HCT116 (cell line): ENCODE measurements around the gene ENPP6. TPM values are rescaled to one million over a fixed set of nuclear protein-coding genes. Genes with fewer than 3 reads are reported as not detected.

Source experiments
- ATAC-seq: fragments of 200-7000 bp; cut with Tn5 transposase; 2 replicates; pipeline ENCODE4 v1.9.1; 2020; ENCODE audit warnings: mild to moderate bottlenecking, moderate library complexity
- BruUV-seq: library from RNA; stranded (reverse); fragments of 400-500 nt; replicated peaks from 2 replicates; lab custom pipeline; 2021; lab: Mats Ljungman, UMichigan
- CTCF ChIA-PET: fragments of 300-600 bp; sonication (Branson Sonifier 250); formaldehyde crosslinking; loops from one replicate; lab custom pipeline; 2021; ENCODE audit warnings: antibody characterized with exemption; lab: Charles Lee
- POLR2A ChIA-PET: fragments of 300-600, 350-600 bp; sonication (Branson Sonifier 250); formaldehyde crosslinking; loops from one replicate; lab custom pipeline; 2021; ENCODE audit warnings: antibody characterized with exemption; lab: Charles Lee
- RAD21 ChIA-PET, 2 experiments: fragments of 300-600 bp; sonication (Branson Sonifier 250); formaldehyde crosslinking; loops; one replicate each; lab custom pipeline; 2023; ENCODE audit warnings: low total read pairs in 2 of 2; ENCODE audit not compliant: uncharacterized antibody in 2 of 2, unreplicated experiment in 2 of 2, low non-redundant PET in 1 of 2; lab: Charles Lee
- DNase-seq: peaks from one replicate; pipeline ENCODE4 v3.0.0-alpha.2; 2010; ENCODE audit warnings: low read depth, low spot score
- H2AFZ ChIP-seq: fragments of 200-600 bp; shearing (Covaris generic), sonication (generic); 2 replicates; pipeline ENCODE4 v1.6.1; 2017; ENCODE audit warnings: low read depth, mixed run types, mixed read lengths, antibody characterized with exemption, low read length; ENCODE audit not compliant: poor library complexity, severe bottlenecking
- H3K27ac ChIP-seq: 2 replicates; pipeline ENCODE4 v1.5.1; 2012; ENCODE audit warnings: low read depth, low read length
- H3K27me3 ChIP-seq: fragments of 200-600 bp; sonication (generic); 2 replicates; pipeline ENCODE4 v1.6.1; 2016; ENCODE audit warnings: mixed run types, low read length, mixed read lengths; ENCODE audit not compliant: insufficient read depth
- H3K36me3 ChIP-seq, 2 experiments: fragments of 200-500 bp in 1 of 2; fragments of 200-600 bp in 1 of 2; sonication (Bioruptor generic) in 1 of 2; sonication (generic) in 1 of 2; 2 replicates each; pipeline versions ENCODE4 v1.5.1 to v1.6.1; 2014 to 2016; ENCODE audit warnings: low read length in 2 of 2, inconsistent platforms in 1 of 2, mixed read lengths in 1 of 2, mixed run types in 1 of 2; ENCODE audit not compliant: insufficient read depth in 2 of 2, control insufficient read depth in 1 of 2
- H3K4me1 ChIP-seq, 2 experiments: fragments of 200-600 bp in 1 of 2; sonication (generic) in 1 of 2; 2 replicates each; pipeline versions ENCODE4 v1.5.1 to v1.6.1; 2012 to 2017; ENCODE audit warnings: low read length in 2 of 2, inconsistent platforms in 1 of 2, mild to moderate bottlenecking in 1 of 2, mixed read lengths in 1 of 2, mixed run types in 1 of 2, moderate library complexity in 1 of 2; ENCODE audit not compliant: insufficient read depth in 2 of 2, control insufficient read depth in 1 of 2
- H3K4me2 ChIP-seq: fragments of 200-600 bp; sonication (generic); 2 replicates; pipeline ENCODE4 v1.6.1; 2017; ENCODE audit warnings: mixed run types, low read length, mixed read lengths
- H3K4me3 ChIP-seq, 2 experiments: fragments of 200-600 bp in 1 of 2; sonication (generic) in 1 of 2; replicated peaks in 1 of 2; 2 replicates each; pipeline ENCODE4 v1.5.1; 2011 to 2016; ENCODE audit warnings: low read length in 2 of 2, control low read depth in 1 of 2, low read depth in 1 of 2, mild to moderate bottlenecking in 1 of 2, mixed read lengths in 1 of 2, mixed run types in 1 of 2
- H3K79me2 ChIP-seq: fragments of 200-600 bp; sonication (generic); 2 replicates; pipeline ENCODE4 v1.6.1; 2017; ENCODE audit warnings: mild to moderate bottlenecking, mixed run types, low read length, moderate library complexity, mixed read lengths; ENCODE audit not compliant: insufficient read depth
- H3K9ac ChIP-seq: fragments of 200-600 bp; sonication (generic); 2 replicates; pipeline ENCODE4 v1.6.1; 2016; ENCODE audit warnings: low read length, mixed read lengths
- H3K9me2 ChIP-seq: fragments of 200-600 bp; sonication (generic), shearing (Covaris generic); 2 replicates; pipeline ENCODE4 v1.6.1; 2017; ENCODE audit warnings: mixed run types, mild to moderate bottlenecking, moderate library complexity; ENCODE audit not compliant: insufficient read depth
- H3K9me3 ChIP-seq, 2 experiments: fragments of 200-500 bp in 1 of 2; fragments of 200-600 bp in 1 of 2; sonication (Bioruptor generic) in 1 of 2; sonication (generic) in 1 of 2; 2 replicates each; pipeline ENCODE4 v1.6.1; 2014 to 2017; ENCODE audit warnings: low read length in 2 of 2, mixed read lengths in 2 of 2, inconsistent platforms in 1 of 2, low read depth in 1 of 2, mild to moderate bottlenecking in 1 of 2, mixed run types in 1 of 2, moderate library complexity in 1 of 2; ENCODE audit not compliant: control insufficient read depth in 1 of 2, insufficient read depth in 1 of 2
- H4K20me1 ChIP-seq: fragments of 200-600 bp; sonication (generic), shearing (Covaris generic); 2 replicates; pipeline ENCODE4 v1.6.1; 2017; ENCODE audit warnings: mixed run types, mild to moderate bottlenecking, moderate library complexity; ENCODE audit not compliant: insufficient read depth
- CEBPB ChIP-seq: IDR thresholded peaks from 2 replicates; pipeline ENCODE4 v1.6.1; 2012; ENCODE audit warnings: low read depth
- EGR1 ChIP-seq: IDR thresholded peaks from 2 replicates; pipeline ENCODE4 v1.6.1; 2012; ENCODE audit warnings: low read depth
- ELF1 ChIP-seq: IDR thresholded peaks from 2 replicates; pipeline ENCODE4 v1.6.1; 2012; ENCODE audit warnings: low read depth, borderline replicate concordance
- EZH2 ChIP-seq: fragments of 200-600 bp; sonication (generic); IDR thresholded peaks from 2 replicates; pipeline ENCODE4 v1.6.1; 2017; ENCODE audit warnings: antibody characterized with exemption, mixed run types
- JUND ChIP-seq: IDR thresholded peaks from 2 replicates; pipeline ENCODE4 v1.6.1; 2012
- POLR2AphosphoS5 ChIP-seq: IDR thresholded peaks from 2 replicates; pipeline ENCODE4 v1.6.1; 2011; ENCODE audit warnings: mild to moderate bottlenecking, low read depth, low read length, moderate library complexity
- RAD21 ChIP-seq: IDR thresholded peaks from 2 replicates; pipeline ENCODE4 v1.6.1; 2012; ENCODE audit warnings: low read depth, mild to moderate bottlenecking
- REST ChIP-seq: IDR thresholded peaks from 2 replicates; pipeline ENCODE4 v1.6.1; 2012; ENCODE audit warnings: low read depth
- SIN3A ChIP-seq: IDR thresholded peaks from 2 replicates; pipeline ENCODE4 v1.6.1; 2012; ENCODE audit warnings: low read depth
- SRF ChIP-seq: IDR thresholded peaks from 2 replicates; pipeline ENCODE4 v1.6.1; 2012; ENCODE audit warnings: low read depth
- intact Hi-C: fragments of 100-400 bp; cut with micrococcal nuclease; formaldehyde crosslinking; loops from 2 replicates; pipeline ENCODE4 v1.10.0; 2022
- total RNA-seq: library from RNA; stranded (reverse); gene quantifications from one replicate; pipeline ENCODE4 v1.2.1, GENCODE V29; 2021; ENCODE audit not compliant: unreplicated experiment
- TF ChIP-seq, protein P1 (sequence below): IDR thresholded peaks from 2 replicates; pipeline ENCODE4 v1.6.1; 2011; ENCODE audit warnings: mild to moderate bottlenecking, low read length, moderate library complexity; ENCODE audit not compliant: insufficient replicate concordance; ENCODE audit errors: extremely low read depth

Gene ENPP6
- total RNA-seq, 1 experiment from 2014 or later: not detected

GRCh38 chr4:184169225-184169867 lies 48.3 kb downstream of the ENPP6 start:
- DNase-seq (no peak), ATAC-seq (no peak)
- Histone ChIP-seq H3K9ac (no peak overlapping the region), H3K9me3 (no peaks in the 10 kb centered on the region), H2AFZ (no peak overlapping the region), H3K27ac (no peak overlapping the region), H3K9me2 (no peaks in the 10 kb centered on the region), H3K4me2 (no peak overlapping the region), H3K4me3 (no peak overlapping the region), H3K36me3 (no peaks in the 10 kb centered on the region), H3K4me1 (no peaks in the 10 kb centered on the region), H4K20me1 (no peaks in the 10 kb centered on the region), H3K27me3 (no peaks in the 10 kb centered on the region), H3K79me2 (no peaks in the 10 kb centered on the region)
- no TSS peak for BruUV-seq
- intact Hi-C loops: loop anchor here (2.0 to 10.0 kb wide), 3 partner anchors 329 to 905 kb away; no protein-coding TSS in a partner anchor
- ChIA-PET RAD21 (no interaction called here), POLR2A (no interaction called here), CTCF (no interaction called here)
- TF ChIP-seq JUND (no peak), SRF (no peak), REST (no peak), ELF1 (no peak), EGR1 (no peak), SIN3A (no peak), RAD21 (no peak), POLR2AphosphoS5 (no peak), EZH2 (no peak), CEBPB (no peak)
- TF ChIP-seq, protein P1, sequence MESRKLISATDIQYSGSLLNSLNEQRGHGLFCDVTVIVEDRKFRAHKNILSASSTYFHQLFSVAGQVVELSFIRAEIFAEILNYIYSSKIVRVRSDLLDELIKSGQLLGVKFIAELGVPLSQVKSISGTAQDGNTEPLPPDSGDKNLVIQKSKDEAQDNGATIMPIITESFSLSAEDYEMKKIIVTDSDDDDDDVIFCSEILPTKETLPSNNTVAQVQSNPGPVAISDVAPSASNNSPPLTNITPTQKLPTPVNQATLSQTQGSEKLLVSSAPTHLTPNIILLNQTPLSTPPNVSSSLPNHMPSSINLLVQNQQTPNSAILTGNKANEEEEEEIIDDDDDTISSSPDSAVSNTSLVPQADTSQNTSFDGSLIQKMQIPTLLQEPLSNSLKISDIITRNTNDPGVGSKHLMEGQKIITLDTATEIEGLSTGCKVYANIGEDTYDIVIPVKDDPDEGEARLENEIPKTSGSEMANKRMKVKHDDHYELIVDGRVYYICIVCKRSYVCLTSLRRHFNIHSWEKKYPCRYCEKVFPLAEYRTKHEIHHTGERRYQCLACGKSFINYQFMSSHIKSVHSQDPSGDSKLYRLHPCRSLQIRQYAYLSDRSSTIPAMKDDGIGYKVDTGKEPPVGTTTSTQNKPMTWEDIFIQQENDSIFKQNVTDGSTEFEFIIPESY: no peak
